HG03575 (cell line): ENCODE results near the gene ESRP2.

Source experiments
- ATAC-seq: cut with Tn5 transposase; IDR thresholded peaks from one replicate; pipeline ENCODE4 v1.9.1; 2021; ENCODE audit not compliant: unreplicated experiment, insufficient number of reproducible peaks, low FRiP score; ENCODE audit errors: extremely low read depth

The ESRP2 gene

GRCh38 chr16:68227850-68228553, 7.9 kb downstream of the ESRP2 start:
- ATAC-seq, result no peak

DNA sequence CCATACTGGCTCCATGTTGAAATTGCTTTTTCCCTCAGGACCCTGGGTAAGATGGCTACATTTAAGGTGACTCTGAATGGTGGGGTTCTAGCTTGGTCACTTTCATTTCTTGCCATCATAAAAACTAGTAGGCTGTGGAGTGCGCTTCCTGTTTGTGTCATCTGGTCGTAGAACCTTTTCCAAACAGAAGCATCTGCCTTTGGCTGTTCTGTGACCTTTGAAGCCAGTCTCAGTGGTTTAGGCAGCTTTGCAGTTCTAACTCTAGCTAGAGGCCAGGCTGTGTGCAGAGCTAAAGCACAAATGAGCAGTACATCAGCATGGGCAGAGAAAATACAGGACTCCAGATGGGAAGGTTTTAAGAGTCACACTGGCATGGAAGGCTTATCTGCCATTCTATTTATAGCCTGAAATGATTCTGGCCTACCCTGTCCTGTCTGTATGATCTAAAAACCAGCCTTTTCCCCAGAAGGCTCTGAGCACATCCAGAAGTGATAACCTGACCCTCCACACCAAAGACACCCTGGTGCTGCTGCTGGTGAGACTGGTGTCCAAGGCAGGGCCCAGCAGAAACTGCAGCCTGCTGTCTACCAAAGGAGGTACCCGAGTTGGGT, 8.6 kb downstream of the ESRP2 start:
- ATAC-seq, result no peak

GRCh38 chr16:68226116-68226515, 9.8 kb downstream of the ESRP2 start:
- ATAC-seq, result no peak

- ATAC-seq, result no peak
These were observed 12.9 kb downstream of the ESRP2 start for GRCh38 chr16:68223072-68223471.

- ATAC-seq, result no peak
These were observed 16.1 kb downstream of the ESRP2 start for GRCh38 chr16:68219725-68220351.

DNA sequence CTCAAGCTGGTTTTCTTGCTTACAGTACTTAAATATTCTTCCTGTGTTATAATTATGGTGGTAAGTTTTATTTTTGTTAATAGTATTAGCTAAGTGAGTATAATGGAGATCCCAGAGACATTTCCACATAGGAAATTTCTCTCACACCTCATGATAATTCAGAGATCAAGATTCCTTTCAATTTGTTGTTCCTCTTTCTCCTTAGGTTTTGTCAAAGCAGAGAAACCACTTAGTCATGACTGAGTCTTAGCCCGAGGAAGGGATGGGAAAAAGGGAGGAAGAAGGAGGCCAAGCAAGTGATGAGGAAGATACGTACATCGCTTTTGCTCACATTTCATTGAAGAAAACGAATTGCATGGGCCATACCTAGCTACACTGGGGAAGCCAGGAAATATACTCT, 18.4 kb downstream of the ESRP2 start:
- no peak for ATAC-seq

GRCh38 chr16:68216240-68216639, 19.7 kb downstream of the ESRP2 start:
- ATAC-seq, result no peak

DNA sequence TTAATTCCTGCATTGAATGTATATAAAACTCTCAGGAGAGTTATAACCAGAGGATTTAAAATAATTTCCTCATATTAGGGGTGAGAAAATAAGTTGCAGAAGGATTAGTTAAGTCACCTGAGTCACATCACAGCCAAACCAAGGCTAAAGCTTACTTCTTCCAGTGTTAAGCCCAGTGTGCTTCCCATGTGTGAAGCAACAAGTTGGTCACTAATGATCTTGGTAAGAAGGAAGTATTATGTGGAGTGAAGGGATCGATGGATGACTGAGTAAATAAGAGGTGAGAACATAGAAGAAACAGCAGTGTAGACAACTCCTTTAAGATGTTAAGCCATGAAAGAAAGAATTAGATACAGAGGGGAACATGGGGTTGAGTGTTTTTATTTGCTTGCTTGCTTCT, 20.6 kb downstream of the ESRP2 start:
- no peak for ATAC-seq

DNA sequence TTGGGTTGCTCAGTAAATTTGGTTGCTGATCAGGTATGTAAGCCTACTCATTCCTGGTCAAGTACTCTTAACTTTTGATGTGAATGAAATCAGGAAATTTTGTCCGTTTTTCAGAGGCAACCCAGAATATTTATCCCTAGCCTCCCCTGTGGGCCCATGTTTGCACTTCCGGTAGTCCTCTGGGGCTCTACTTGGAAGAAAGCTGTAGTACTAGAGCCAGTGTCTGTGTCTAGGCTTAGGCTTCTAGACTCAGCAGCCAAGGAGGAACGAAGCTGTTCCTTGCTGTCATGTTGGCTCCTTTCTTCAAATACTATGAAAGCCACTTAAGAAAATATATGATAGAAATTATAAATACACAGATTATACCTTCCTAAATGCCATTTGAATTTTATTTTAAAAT, 21.2 kb downstream of the ESRP2 start:
- ATAC-seq, result no peak

GRCh38 chr16:68206245-68206644, 29.7 kb downstream of the ESRP2 start:
- no peak for ATAC-seq

- no peak for ATAC-seq
These were observed 33.8 kb downstream of the ESRP2 start for GRCh38 chr16:68202091-68202519.

DNA sequence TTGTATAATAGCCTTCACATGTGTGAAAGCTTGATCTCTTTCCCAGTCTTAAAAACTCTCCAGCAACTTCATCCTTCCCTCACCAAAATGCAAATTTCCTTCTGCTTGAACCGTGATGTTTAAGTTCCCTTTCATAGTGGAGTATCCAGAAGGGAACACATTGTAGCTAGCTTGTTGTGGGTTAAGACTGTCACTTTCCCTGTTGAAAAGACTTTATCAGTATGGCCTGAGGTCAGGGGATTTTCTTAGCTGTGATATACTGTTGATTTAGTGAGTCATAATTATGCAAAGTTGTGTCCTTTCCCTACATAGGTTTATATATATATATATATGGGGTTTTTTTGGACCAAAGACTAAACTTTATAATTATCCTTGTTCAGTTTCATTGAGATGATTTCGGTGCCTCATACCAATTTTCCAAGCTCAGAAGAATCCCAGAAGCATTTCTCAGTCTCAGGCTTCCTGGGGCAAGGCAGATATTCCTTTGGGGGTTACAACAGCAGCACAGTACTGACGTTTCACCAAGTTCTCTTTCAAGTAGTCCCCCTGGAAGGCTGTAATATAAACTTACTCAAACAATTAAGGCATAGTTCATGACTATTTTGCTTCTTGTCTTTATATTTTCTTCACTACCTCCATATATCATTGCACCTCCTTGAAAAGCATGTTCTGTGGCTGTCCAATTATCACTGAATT, 35.7 kb downstream of the ESRP2 start:
- no peak for ATAC-seq

DNA sequence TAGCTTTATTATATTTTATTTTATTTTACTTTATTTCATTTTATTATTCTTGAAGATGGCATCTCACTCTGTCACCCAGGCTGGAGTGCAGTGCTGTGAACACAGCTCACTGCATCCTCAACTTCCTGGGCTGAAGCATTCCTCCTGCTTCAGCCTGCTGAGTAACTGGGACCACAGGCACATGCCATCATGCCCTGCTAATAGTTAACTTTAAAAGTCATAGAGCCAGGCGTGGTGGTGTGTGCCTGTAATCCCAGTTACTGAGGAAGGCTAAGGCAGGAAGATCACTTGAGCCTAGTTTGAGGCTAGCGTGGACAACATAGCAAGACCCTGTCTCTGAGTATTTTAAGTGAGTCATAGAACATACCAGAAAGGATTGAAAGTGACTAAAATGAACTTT, 38.7 kb downstream of the ESRP2 start:
- ATAC-seq, result no peak

- no peak for ATAC-seq
These were observed 41.7 kb downstream of the ESRP2 start for GRCh38 chr16:68194251-68194650.

DNA sequence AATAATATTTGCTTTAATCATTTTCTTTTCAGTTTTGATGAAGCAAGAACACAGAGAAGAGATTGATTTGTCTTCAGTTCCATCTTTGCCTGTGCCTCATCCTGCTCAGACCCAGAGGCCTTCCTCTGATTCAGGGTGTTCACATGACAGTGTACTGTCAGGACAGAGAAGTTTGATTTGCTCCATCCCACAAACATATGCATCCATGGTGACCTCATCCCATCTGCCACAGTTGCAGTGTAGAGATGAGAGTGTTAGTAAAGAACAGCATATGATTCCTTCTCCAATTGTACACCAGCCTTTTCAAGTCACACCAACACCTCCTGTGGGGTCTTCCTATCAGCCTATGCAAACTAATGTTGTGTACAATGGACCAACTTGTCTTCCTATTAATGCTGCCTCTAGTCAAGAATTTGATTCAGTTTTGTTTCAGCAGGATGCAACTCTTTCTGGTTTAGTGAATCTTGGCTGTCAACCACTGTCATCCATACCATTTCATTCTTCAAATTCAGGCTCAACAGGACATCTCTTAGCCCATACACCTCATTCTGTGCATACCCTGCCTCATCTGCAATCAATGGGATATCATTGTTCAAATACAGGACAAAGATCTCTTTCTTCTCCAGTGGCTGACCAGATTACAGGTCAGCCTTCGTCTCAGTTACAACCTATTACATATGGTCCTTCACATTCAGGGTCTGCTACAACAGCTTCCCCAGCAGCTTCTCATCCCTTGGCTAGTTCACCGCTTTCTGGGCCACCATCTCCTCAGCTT, 45.0 kb downstream of the ESRP2 start:
- no peak for ATAC-seq

GRCh38 chr16:68190081-68190480, 45.8 kb downstream of the ESRP2 start:
- ATAC-seq, result no peak

- ATAC-seq, result no peak
These were observed 47.8 kb downstream of the ESRP2 start for GRCh38 chr16:68188170-68188569.

DNA sequence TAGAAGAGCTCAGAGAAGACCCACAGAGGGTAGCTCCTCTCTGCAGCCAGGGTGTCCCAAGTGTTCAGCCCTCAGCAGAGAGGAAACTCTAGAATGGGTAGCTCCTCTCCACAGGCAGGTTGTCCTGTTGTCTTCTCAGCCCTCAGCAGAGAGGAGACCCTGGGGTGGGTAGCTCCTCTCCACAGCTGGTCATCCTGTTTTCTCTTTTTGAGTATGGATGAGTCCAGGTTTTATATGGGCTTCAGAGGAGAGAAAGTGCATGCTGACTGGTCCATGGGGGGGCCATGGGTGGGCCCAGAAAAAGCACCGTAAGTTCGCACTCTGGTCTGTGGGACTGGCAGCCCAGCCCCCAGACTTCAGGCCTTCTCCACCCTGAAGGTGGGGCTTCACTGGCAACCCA, 48.4 kb downstream of the ESRP2 start:
- no peak for ATAC-seq

GRCh38 chr16:68186877-68187276, 49.0 kb downstream of the ESRP2 start:
- no peak for ATAC-seq
